Measurements from ENCODE around the gene BMPR1B.

BMPR1B gene

DNA sequence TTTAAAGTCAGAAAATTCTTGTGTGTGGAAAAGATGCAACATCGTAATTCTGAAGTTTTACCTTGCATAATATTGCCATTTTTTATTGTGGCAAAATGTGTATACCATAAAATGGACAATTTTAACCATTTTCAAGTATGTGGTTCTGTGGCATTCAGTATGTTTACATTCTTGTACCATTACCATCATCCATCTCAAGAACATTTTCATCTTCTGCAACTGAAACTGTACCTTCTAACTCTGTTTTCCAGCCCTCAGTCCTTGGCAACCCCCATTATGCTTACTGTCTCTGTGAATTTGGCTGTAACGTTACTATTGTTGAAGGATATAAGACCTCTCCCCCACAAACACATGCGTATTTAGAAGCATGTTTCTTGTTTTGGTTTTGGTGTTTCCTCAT is 123.2 kb downstream of the BMPR1B start:
- DNase-seq (ENCODE audit: low spot score) = no peak
- Histone ChIP-seq H3K36me3 (replicated peaks in 1 of 2; ENCODE audit: control insufficient read depth in 2 of 2, insufficient read depth in 2 of 2, low read length in 2 of 2) (peaks cover 0 to 17% of the 10 kb centered on the region in 2 donors), H2AFZ (ENCODE audit: low read length) (no peak overlapping the region), H3K4me3 (ENCODE audit: low read length in 2 of 2) (no peak overlapping the region), H2BK5ac (ENCODE audit: low read length) (no peak overlapping the region), H3K9ac (ENCODE audit: low read depth, low read length, poor library complexity) (no peak overlapping the region), H3K79me1 (ENCODE audit: low read depth, low read length) (no peaks in the 10 kb centered on the region), H2BK15ac (ENCODE audit: low read length) (no peak overlapping the region), H3K23ac (ENCODE audit: low read depth, low read length, poor library complexity) (no peak overlapping the region), H4K8ac (ENCODE audit: low read depth, low read length) (no peak overlapping the region), H2BK12ac (ENCODE audit: low read length) (no peak overlapping the region), H3K14ac (ENCODE audit: low read length) (no peak overlapping the region), H4K91ac (ENCODE audit: low read depth, low read length, poor library complexity) (no peak overlapping the region), H3K9me3 (replicated peaks in 1 of 2; ENCODE audit: control insufficient read depth in 2 of 2, insufficient read depth in 1 of 2, low read depth in 1 of 2, low read length in 2 of 2) (peaks cover 0 to 10% of the 10 kb centered on the region in 2 donors), H3K4me1 (ENCODE audit: control insufficient read depth in 2 of 2, insufficient read depth in 1 of 2, low read depth in 1 of 2, low read length in 2 of 2) (no peaks in the 10 kb centered on the region), H2AK5ac (ENCODE audit: low read depth, low read length) (no peak overlapping the region), H3K27ac (replicated peaks; ENCODE audit: low read length) (no peak overlapping the region), H3K4ac (ENCODE audit: low read length) (no peak overlapping the region), H3K4me2 (ENCODE audit: insufficient read depth, low read length, poor library complexity, severe bottlenecking) (no peak overlapping the region), H2BK120ac (ENCODE audit: low read depth, low read length) (no peak overlapping the region), H3K27me3 (ENCODE audit: control insufficient read depth in 3 of 3, insufficient read depth in 3 of 3, low read depth in 1 of 3, low read length in 3 of 3) (no peaks in the 10 kb centered on the region), H3K18ac (ENCODE audit: low read length) (no peak overlapping the region)
- no CpG with 5 or more reads among the region's 3 CpGs for WGBS, 2 donors (ENCODE audit: extremely low coverage in 2 of 2, insufficient read length in 2 of 2, insufficient replicate concordance in 1 of 2)

DNA sequence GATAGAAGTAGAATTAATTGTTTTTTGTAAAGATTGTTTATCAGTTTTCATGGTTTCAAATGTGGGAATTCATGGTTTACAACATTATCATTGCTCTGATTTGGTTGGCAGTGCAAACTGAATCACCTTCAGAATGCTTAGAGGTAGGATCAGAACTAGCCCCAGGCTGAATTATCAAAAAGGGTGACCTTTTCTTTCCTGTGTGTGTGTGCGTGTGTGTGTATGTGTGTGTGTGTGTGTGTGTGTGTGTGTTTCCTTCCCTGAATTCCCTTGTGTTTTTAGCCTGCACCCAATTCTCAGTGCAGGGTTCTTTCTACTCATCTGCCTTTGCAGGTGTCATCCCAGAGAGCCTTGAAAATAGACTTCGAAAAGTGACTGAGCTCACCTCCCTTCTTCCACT is 125.0 kb downstream of the BMPR1B start:
- peaks cover 0 to 20% of the 10 kb centered on the region in 2 donors for H3K9me3 ChIP-seq (replicated peaks in 1 of 2; ENCODE audit: control insufficient read depth in 2 of 2, insufficient read depth in 1 of 2, low read depth in 1 of 2, low read length in 2 of 2)
- no peak overlapping the region for H3K27ac ChIP-seq (replicated peaks; ENCODE audit: low read length)
- no peak overlapping the region for H2AK5ac ChIP-seq (ENCODE audit: low read depth, low read length)
- no CpG with 5 or more reads among the region's 2 CpGs for WGBS, 2 donors (ENCODE audit: extremely low coverage in 2 of 2, insufficient read length in 2 of 2, insufficient replicate concordance in 1 of 2)
- H3K27me3 ChIP-seq (ENCODE audit: control insufficient read depth in 3 of 3, insufficient read depth in 3 of 3, low read depth in 1 of 3, low read length in 3 of 3) = no peaks in the 10 kb centered on the region
- no peak overlapping the region for H2AFZ ChIP-seq (ENCODE audit: low read length)
- no peak overlapping the region for H3K14ac ChIP-seq (ENCODE audit: low read length)
- no peaks in the 10 kb centered on the region for H3K4me1 ChIP-seq (ENCODE audit: control insufficient read depth in 2 of 2, insufficient read depth in 1 of 2, low read depth in 1 of 2, low read length in 2 of 2)
- no peak overlapping the region for H2BK120ac ChIP-seq (ENCODE audit: low read depth, low read length)
- H2BK12ac ChIP-seq (ENCODE audit: low read length) = no peak overlapping the region
- no peak overlapping the region for H3K9ac ChIP-seq (ENCODE audit: low read depth, low read length, poor library complexity)
- no peak overlapping the region for H3K4ac ChIP-seq (ENCODE audit: low read length)
- H4K8ac ChIP-seq (ENCODE audit: low read depth, low read length) = no peak overlapping the region
- no peaks in the 10 kb centered on the region for H3K79me1 ChIP-seq (ENCODE audit: low read depth, low read length)
- no peak overlapping the region for H2BK15ac ChIP-seq (ENCODE audit: low read length)
- no peak for DNase-seq (ENCODE audit: low spot score)
- H3K23ac ChIP-seq (ENCODE audit: low read depth, low read length, poor library complexity) = no peak overlapping the region
- no peak overlapping the region for H3K18ac ChIP-seq (ENCODE audit: low read length)
- H3K4me2 ChIP-seq (ENCODE audit: insufficient read depth, low read length, poor library complexity, severe bottlenecking) = no peak overlapping the region
- no peak overlapping the region for H2BK5ac ChIP-seq (ENCODE audit: low read length)
- no peak overlapping the region for H4K91ac ChIP-seq (ENCODE audit: low read depth, low read length, poor library complexity)
- no peak overlapping the region for H3K4me3 ChIP-seq (ENCODE audit: low read length in 2 of 2)
- H3K36me3 ChIP-seq (replicated peaks in 1 of 2; ENCODE audit: control insufficient read depth in 2 of 2, insufficient read depth in 2 of 2, low read length in 2 of 2) = peaks cover 0 to 14% of the 10 kb centered on the region in 2 donors

DNA sequence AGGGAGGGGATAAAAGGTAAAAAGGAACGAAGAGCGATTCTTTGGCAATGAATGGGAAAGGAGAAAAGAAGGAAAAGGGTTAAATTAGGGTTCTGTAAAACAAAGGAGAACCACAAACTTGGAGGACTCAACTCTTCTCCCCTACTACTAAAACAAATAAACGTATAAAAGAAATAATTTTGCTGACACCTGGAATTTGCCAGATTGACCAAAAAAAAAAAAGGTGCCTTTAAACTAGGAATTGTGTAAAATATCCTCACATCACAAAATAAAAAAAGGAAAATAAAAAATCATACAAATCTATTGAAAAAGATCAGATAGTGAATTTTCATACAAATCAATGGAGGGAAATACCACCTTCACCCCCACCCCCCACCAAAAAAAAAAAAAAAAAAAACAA is 129.3 kb downstream of the BMPR1B start:
- H3K23ac ChIP-seq (ENCODE audit: low read depth, low read length, poor library complexity) = no peak overlapping the region
- H2BK12ac ChIP-seq (ENCODE audit: low read length) = no peak overlapping the region
- no peak overlapping the region for H3K4ac ChIP-seq (ENCODE audit: low read length)
- H2AK5ac ChIP-seq (ENCODE audit: low read depth, low read length) = no peak overlapping the region
- no peaks in the 10 kb centered on the region for H3K79me1 ChIP-seq (ENCODE audit: low read depth, low read length)
- no peaks in the 10 kb centered on the region for H3K36me3 ChIP-seq (replicated peaks in 1 of 2; ENCODE audit: control insufficient read depth in 2 of 2, insufficient read depth in 2 of 2, low read length in 2 of 2)
- H2BK5ac ChIP-seq (ENCODE audit: low read length) = no peak overlapping the region
- peaks cover 0 to 5% of the 10 kb centered on the region in 2 donors for H3K4me1 ChIP-seq (ENCODE audit: control insufficient read depth in 2 of 2, insufficient read depth in 1 of 2, low read depth in 1 of 2, low read length in 2 of 2)
- no peak overlapping the region for H3K27ac ChIP-seq (replicated peaks; ENCODE audit: low read length)
- H3K4me3 ChIP-seq (ENCODE audit: low read length in 2 of 2) = no peak overlapping the region
- H3K18ac ChIP-seq (ENCODE audit: low read length) = no peak overlapping the region
- no peak overlapping the region for H4K91ac ChIP-seq (ENCODE audit: low read depth, low read length, poor library complexity)
- no peak overlapping the region for H3K14ac ChIP-seq (ENCODE audit: low read length)
- no peak overlapping the region for H2BK120ac ChIP-seq (ENCODE audit: low read depth, low read length)
- H2AFZ ChIP-seq (ENCODE audit: low read length) = no peak overlapping the region
- peaks cover 3 to 32% of the 10 kb centered on the region in 2 donors for H3K9me3 ChIP-seq (replicated peaks in 1 of 2; ENCODE audit: control insufficient read depth in 2 of 2, insufficient read depth in 1 of 2, low read depth in 1 of 2, low read length in 2 of 2)
- H2BK15ac ChIP-seq (ENCODE audit: low read length) = no peak overlapping the region
- WGBS, 2 donors (ENCODE audit: extremely low coverage in 2 of 2, insufficient read length in 2 of 2, insufficient replicate concordance in 1 of 2) = no CpG with 5 or more reads among the region's 3 CpGs
- no peak overlapping the region for H3K4me2 ChIP-seq (ENCODE audit: insufficient read depth, low read length, poor library complexity, severe bottlenecking)
- DNase-seq (ENCODE audit: low spot score) = no peak
- H3K9ac ChIP-seq (ENCODE audit: low read depth, low read length, poor library complexity) = no peak overlapping the region
- no peaks in the 10 kb centered on the region for H3K27me3 ChIP-seq (ENCODE audit: control insufficient read depth in 3 of 3, insufficient read depth in 3 of 3, low read depth in 1 of 3, low read length in 3 of 3)
- no peak overlapping the region for H4K8ac ChIP-seq (ENCODE audit: low read depth, low read length)

DNA sequence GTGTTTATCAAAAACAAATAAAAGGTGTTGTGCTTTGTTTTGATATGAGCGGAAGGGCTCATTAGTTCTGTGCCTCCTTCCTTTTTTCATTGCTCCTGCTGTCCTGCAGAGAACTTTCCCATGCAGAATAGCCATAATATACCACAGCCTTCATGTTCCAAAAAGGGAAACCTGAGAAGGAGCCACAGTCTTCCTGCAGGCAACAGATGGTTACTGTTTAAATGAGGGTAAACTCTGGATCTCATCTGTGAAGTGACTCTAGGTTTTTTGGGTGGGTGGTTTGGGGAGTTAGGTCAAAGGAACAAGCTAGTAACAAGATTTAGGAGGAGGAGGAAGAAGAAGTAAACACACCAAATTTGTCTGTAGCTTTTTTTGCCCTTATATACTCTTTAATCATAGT is 131.8 kb downstream of the BMPR1B start:
- WGBS, 2 donors (ENCODE audit: extremely low coverage in 2 of 2, insufficient read length in 2 of 2, insufficient replicate concordance in 1 of 2) = no CpG with 5 or more reads among the region's 1 CpG
- Histone ChIP-seq H3K9ac (ENCODE audit: low read depth, low read length, poor library complexity) (no peak overlapping the region), H3K4me3 (ENCODE audit: low read length in 2 of 2) (no peak overlapping the region), H2BK15ac (ENCODE audit: low read length) (no peak overlapping the region), H3K23ac (ENCODE audit: low read depth, low read length, poor library complexity) (no peak overlapping the region), H3K4me2 (ENCODE audit: insufficient read depth, low read length, poor library complexity, severe bottlenecking) (no peak overlapping the region), H3K14ac (ENCODE audit: low read length) (no peak overlapping the region), H3K9me3 (replicated peaks in 1 of 2; ENCODE audit: control insufficient read depth in 2 of 2, insufficient read depth in 1 of 2, low read depth in 1 of 2, low read length in 2 of 2) (peaks cover 3 to 32% of the 10 kb centered on the region in 2 donors), H3K27me3 (ENCODE audit: control insufficient read depth in 3 of 3, insufficient read depth in 3 of 3, low read depth in 1 of 3, low read length in 3 of 3) (no peaks in the 10 kb centered on the region), H2BK12ac (ENCODE audit: low read length) (no peak overlapping the region), H2BK120ac (ENCODE audit: low read depth, low read length) (no peak overlapping the region), H3K79me1 (ENCODE audit: low read depth, low read length) (no peaks in the 10 kb centered on the region), H2AFZ (ENCODE audit: low read length) (no peak overlapping the region), H3K36me3 (replicated peaks in 1 of 2; ENCODE audit: control insufficient read depth in 2 of 2, insufficient read depth in 2 of 2, low read length in 2 of 2) (no peaks in the 10 kb centered on the region), H3K4ac (ENCODE audit: low read length) (no peak overlapping the region), H3K18ac (ENCODE audit: low read length) (no peak overlapping the region), H4K8ac (ENCODE audit: low read depth, low read length) (no peak overlapping the region), H2AK5ac (ENCODE audit: low read depth, low read length) (no peak overlapping the region), H3K27ac (replicated peaks; ENCODE audit: low read length) (peak overlapping the region; percentile 69), H2BK5ac (ENCODE audit: low read length) (no peak overlapping the region), H3K4me1 (ENCODE audit: control insufficient read depth in 2 of 2, insufficient read depth in 1 of 2, low read depth in 1 of 2, low read length in 2 of 2) (peaks cover 2 to 5% of the 10 kb centered on the region in 2 donors), H4K91ac (ENCODE audit: low read depth, low read length, poor library complexity) (no peak overlapping the region)
- DNase-seq (ENCODE audit: low spot score) = no peak
